ENCODE data around the gene CDCA5.

CDCA5 gene

GRCh38 chr11:65107078-65107477 lies 23.2 kb upstream of the CDCA5 start:
- no peak for DNase-seq (ENCODE audit: low read depth)

GRCh38 chr11:65104628-65105027 lies 20.8 kb upstream of the CDCA5 start:
- DNase-seq (ENCODE audit: low read depth), result no peak

GRCh38 chr11:65103476-65103875 lies 19.6 kb upstream of the CDCA5 start:
- no peak for DNase-seq (ENCODE audit: low read depth)

- DNase-seq (ENCODE audit: low read depth), result no peak
Observed at GRCh38 chr11:65102142-65103095, 18.6 kb upstream of the CDCA5 start.

- no peak for DNase-seq (ENCODE audit: low read depth)
Observed at GRCh38 chr11:65100674-65101350, 17.0 kb upstream of the CDCA5 start.

- no peak for DNase-seq (ENCODE audit: low read depth)
Observed at GRCh38 chr11:65096926-65097325, 13.1 kb upstream of the CDCA5 start.

GRCh38 chr11:65095974-65096806 lies 12.3 kb upstream of the CDCA5 start, which contains the start of gene VPS51:
TSS of gene VPS51 (plus strand) at chr11:65096214. CDS start at chr11:65096251, 37 bp downstream.
- DNase-seq (ENCODE audit: low read depth), result peak; percentile 72

- no peak for DNase-seq (ENCODE audit: low read depth)
Observed at GRCh38 chr11:65095427-65095826, 11.6 kb upstream of the CDCA5 start.

GRCh38 chr11:65090628-65091027 lies 6.8 kb upstream of the CDCA5 start:
- no peak for DNase-seq (ENCODE audit: low read depth)

GRCh38 chr11:65089621-65090020 lies 5.8 kb upstream of the CDCA5 start:
- DNase-seq (ENCODE audit: low read depth), result no peak

GRCh38 chr11:65087827-65088226 lies 4.0 kb upstream of the CDCA5 start:
- DNase-seq (ENCODE audit: low read depth), result no peak

GRCh38 chr11:65087216-65087615 lies 3.4 kb upstream of the CDCA5 start:
- no peak for DNase-seq (ENCODE audit: low read depth)

GRCh38 chr11:65086809-65087208 lies 3.0 kb upstream of the CDCA5 start:
- no peak for DNase-seq (ENCODE audit: low read depth)

- no peak for DNase-seq (ENCODE audit: low read depth)
Observed at GRCh38 chr11:65085446-65085845, 1.6 kb upstream of the CDCA5 start.

- no peak for DNase-seq (ENCODE audit: low read depth)
Observed at GRCh38 chr11:65084598-65085375, 947 bp upstream of the CDCA5 start.

GRCh38 chr11:65083134-65083833 lies 556 bp downstream of the CDCA5 start:
- no peak for DNase-seq (ENCODE audit: low read depth)

GRCh38 chr11:65078786-65079342 lies 5.0 kb downstream of the CDCA5 start:
- DNase-seq (ENCODE audit: low read depth), result no peak

- DNase-seq (ENCODE audit: low read depth), result peak; percentile 56
Observed at GRCh38 chr11:65078151-65078550, 5.7 kb downstream of the CDCA5 start.

GRCh38 chr11:65077451-65077850 lies 6.4 kb downstream of the CDCA5 start:
- DNase-seq (ENCODE audit: low read depth), result no peak

GRCh38 chr11:65072631-65072966 lies 11.2 kb downstream of the CDCA5 start:
- DNase-seq (ENCODE audit: low read depth), result no peak

Measured in activated T-helper 9 cell treated with anti-CD3 and anti-CD28 coated beads, Interleukin-2, amount 50 U/mL, for 16 hours (primary cell).